Erythroblast (primary cell): ENCODE results near the gene MUC20.

ENCODE experiments used
- GATA1 ChIP-seq: IDR thresholded peaks from 2 replicates; pipeline ENCODE4 v1.6.1; 2011; ENCODE audit warnings: low read depth, mild to moderate bottlenecking, control low read depth, low read length, moderate library complexity
- POLR2A ChIP-seq: IDR thresholded peaks from 2 replicates; pipeline ENCODE4 v1.6.1; 2011; ENCODE audit warnings: mild to moderate bottlenecking, low read length

DNA sequence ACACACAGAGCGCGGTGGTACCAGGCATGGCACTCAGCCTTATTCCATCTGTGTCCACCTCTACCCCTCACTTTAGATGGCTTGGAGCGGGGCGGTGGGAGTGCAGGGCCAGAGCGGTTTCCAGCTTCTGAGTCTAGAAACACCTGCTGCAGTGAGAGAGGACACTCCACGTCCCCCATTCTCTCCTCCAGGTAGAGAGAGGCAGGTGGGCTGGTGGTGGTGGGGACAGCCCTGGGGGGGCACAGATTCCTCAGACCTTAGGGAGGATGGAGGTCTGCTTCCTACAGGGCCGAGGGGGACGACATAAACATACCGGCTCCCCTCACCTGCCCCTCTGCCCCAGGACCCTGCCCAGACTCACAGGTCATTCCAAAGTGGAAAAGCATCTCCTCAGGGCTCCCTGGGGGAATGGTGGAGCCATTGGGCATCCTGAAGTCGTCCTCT is 40.4 kb downstream of the MUC20 start:
- no peak for TF ChIP-seq POLR2A
- TF ChIP-seq GATA1 = no peak
